ENCODE data around the gene CTNNA1.
"Not testable (repeated sequence)": the region's sequence is repeated elsewhere in the genome, so short reads cannot be mapped to it uniquely, and the experiment has no call there.

CTNNA1 gene

DNA sequence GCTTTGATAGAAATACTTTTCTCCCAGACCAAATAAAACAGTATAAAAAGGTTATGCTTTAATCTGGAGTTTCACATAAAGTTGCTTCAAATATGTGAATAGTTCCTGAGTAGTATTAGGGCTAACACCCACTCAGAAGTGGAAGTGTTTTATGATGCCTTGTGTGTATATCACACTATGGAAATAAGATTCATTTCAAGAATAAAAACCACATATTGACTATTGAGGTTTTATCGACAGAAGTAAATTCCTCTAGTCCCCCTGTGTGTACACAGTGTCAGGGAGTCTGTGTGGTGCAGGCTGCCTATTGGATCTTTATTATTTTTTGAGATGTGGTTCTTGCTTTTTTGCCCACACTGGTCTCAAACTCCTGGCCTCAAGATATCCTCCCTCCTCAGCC, 142.7 kb downstream of the CTNNA1 start:
- DNase-seq (ENCODE audit: low read depth, low spot score) = no peak

DNA sequence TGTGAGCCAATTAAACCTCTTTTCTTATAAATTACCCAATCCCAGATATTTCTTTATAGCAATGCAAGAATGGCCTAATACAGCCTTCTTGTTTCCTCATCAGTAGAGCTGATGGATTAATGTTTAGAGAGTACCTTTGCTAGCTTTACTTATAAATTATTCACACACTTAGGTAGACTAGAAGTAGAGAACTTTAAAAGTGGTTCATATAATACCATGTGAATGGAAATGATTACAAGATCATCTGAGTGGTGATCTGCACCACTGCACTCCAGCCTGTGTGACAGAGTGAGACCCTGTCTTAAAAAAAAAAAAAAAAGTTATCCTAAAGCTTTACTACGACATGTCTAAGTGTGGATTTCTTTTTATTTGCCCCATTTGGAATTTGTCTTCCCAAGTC, 145.1 kb downstream of the CTNNA1 start:
- no peak for DNase-seq (ENCODE audit: low read depth, low spot score)

GRCh38 chr5:138898742-138899141, 145.5 kb downstream of the CTNNA1 start:
- no peak for DNase-seq (ENCODE audit: low read depth, low spot score)

DNA sequence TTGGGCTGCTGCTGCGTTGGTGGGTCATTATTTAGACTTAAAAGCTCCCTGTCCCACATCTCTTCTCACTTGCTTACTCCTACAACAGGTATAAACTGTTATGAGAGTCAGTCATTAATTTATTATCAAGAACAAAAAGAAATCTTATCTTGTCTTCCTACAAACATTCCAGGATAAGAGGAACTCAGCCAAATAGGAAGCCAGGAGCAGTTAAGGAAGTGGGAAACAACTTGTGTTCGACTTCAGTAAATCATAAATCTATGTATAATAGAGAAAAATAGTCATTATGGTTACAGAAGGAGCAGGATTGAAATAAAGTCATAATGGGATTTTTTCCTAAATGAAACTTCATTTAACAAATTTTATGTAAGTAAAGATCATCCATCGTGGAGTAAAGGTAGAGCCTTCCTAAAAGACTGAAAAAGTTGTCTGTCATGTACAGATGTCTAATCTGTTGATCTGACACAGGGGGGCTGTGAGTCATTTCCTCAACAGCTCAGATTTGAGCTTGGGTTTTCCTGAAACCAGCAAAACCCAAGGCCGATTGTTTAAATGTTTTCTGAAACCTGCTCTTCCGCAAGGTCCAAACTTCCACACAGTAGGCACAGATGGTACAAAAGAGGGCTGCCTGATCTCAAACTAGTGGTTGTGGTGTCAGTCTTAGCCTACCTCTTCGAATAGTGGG, 147.2 kb downstream of the CTNNA1 start:
- no peak for DNase-seq (ENCODE audit: low read depth, low spot score)

GRCh38 chr5:138901716-138902115, 148.5 kb downstream of the CTNNA1 start:
- no peak for DNase-seq (ENCODE audit: low read depth, low spot score)

DNA sequence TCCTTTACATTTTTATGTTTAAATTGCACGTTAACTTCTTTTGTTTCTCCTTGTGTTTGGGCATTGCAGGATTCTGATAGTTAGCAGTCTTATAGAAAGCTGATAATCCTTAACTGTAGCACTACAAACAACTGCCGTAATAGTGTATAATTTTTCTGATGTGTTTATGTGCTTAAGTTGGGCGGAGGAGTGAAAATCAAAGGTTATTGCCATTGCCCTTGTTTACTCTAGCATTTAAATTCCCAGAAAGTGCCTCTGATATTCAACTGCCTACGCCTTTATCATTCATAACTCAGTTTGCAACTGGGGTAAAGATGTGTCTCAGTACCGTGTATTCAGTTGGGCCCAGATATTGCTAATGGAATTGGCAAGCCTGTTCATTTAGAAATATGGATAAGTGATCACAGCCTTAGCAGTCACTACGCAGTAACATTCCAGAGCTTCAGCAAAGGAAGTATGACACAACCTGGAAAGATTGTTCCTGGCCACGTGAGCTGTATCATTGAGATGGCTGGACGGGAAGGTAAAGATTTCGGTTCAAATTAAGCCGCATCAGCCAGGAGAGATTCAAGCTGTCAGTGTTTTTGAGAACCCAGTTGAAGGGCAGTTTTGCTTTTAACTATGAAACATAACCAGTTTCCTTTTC, 150.0 kb downstream of the CTNNA1 start:
- no peak for DNase-seq (ENCODE audit: low read depth, low spot score)

DNA sequence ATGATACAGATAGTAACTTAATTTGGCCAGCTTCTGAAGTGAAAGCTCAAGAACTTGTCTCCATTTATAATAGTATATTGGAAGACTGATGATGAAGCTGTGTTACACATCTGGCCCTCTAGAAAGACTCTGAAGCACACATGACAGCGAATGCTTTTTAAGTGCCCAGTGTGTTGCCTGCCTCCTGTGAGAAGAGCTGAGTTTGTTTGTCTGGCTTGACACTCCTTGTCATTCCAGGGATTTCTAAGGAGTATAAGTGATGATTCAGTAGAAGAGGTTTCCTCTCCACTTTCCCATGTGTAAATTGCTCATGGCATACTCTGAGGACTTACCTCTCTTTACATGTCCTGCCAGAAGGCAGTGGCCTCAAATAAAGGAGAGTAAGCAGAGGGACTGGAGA, 152.3 kb downstream of the CTNNA1 start:
- no peak for DNase-seq (ENCODE audit: low read depth, low spot score)

GRCh38 chr5:138909734-138910133, 156.5 kb downstream of the CTNNA1 start:
- DNase-seq (ENCODE audit: low read depth, low spot score) = no peak

DNA sequence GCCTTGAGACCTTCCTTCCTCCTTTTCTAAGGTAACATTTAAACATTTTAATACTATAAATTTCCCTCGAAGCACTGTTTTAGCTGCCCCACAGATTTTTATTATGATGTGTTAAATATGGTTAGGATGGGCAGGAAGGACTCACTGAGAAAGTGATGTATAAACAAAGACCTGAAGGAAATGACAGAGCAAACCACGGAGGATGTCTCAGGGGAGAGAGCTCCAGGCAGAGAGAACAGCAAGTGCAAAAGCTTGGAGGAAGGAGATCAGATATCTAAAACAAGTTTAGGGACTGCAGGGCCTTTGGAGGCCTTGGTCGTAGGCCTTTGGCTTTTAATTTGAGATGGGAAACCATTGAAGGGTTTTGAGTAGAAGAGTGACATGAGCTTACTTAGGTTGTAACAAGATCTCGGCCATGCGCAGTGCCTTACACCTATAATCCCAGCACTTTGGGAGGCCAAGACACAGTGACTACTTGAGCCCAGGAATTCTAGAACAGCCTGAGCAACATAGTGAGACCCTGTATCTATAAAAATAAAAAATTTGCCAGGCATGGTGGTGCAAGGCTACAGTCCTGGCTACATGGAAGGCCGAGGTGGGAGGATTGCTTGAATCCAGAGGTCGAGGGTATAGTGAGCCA, 157.4 kb downstream of the CTNNA1 start:
- no peak for DNase-seq (ENCODE audit: low read depth, low spot score)

- DNase-seq (ENCODE audit: low read depth, low spot score) = no peak
Measured at GRCh38 chr5:138911441-138911840, 158.2 kb downstream of the CTNNA1 start.

DNA sequence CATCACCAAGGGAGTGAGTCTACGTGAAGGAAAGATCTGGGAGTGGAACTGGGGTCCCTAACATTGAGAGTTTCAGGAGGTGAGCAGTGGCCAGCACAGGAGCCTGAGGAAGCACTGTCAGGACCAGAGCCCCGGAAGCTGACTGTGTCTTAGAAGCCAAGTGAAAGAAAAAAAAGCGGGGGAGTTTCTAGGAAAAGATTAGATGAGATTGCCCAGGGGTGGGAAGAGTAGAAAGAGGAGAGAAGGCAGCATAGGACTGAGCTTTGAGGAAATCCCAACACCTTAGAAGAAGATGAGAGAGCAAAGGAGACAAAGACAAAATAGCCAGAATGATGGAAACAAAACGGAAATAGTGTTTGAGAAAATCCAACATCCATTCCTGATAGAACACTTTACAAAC, 158.9 kb downstream of the CTNNA1 start:
- no peak for DNase-seq (ENCODE audit: low read depth, low spot score)

GRCh38 chr5:138913773-138914172, 160.5 kb downstream of the CTNNA1 start:
- DNase-seq (ENCODE audit: low read depth, low spot score) = no peak

DNA sequence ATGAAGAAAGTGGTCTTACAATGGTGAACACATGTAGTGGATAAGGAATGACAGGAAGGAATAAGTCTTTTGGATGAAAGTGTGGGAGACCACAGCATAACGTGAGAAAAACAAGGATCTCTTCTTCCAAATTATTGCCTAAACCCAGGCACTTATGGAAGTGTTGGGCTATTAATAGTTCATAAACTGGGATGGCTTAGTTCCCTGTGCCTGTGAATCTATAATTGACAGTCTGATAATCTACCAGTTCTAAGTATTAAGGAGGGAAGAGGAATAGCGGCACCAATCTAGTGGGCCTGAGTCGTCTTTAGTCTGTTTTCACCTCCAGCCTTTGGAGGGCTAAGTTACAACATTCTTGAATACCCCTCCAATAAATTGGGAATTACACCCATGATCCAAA, 161.1 kb downstream of the CTNNA1 start:
- no peak for DNase-seq (ENCODE audit: low read depth, low spot score)

DNA sequence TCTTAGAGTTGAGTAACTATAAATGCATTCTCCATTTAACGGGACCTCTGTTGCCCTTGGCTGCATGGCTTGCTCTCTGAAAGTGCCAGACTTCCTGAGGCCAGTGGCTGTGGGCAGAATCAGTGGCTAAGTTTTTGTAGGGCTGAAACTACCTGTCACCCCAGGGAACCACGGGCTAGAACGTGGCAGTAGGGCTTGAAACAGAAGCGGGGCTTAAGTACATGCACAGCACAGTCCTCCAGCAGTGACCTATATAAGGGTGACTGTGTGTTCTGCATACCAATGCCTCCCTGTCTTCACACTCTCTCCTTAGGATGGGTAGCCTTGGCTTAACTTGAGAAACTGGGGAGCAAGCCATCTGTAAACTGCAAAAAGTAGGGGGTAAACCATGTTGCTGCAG, 165.5 kb downstream of the CTNNA1 start:
- DNase-seq (ENCODE audit: low read depth, low spot score) = no peak

GRCh38 chr5:138920181-138920580, 167.0 kb downstream of the CTNNA1 start:
- no peak for DNase-seq (ENCODE audit: low read depth, low spot score)

GRCh38 chr5:138921362-138921761, 168.1 kb downstream of the CTNNA1 start:
- not testable (repeated sequence) for DNase-seq (ENCODE audit: low read depth, low spot score)

- DNase-seq (ENCODE audit: low read depth, low spot score) = no peak
Measured at GRCh38 chr5:138922494-138922893, 169.3 kb downstream of the CTNNA1 start.

DNA sequence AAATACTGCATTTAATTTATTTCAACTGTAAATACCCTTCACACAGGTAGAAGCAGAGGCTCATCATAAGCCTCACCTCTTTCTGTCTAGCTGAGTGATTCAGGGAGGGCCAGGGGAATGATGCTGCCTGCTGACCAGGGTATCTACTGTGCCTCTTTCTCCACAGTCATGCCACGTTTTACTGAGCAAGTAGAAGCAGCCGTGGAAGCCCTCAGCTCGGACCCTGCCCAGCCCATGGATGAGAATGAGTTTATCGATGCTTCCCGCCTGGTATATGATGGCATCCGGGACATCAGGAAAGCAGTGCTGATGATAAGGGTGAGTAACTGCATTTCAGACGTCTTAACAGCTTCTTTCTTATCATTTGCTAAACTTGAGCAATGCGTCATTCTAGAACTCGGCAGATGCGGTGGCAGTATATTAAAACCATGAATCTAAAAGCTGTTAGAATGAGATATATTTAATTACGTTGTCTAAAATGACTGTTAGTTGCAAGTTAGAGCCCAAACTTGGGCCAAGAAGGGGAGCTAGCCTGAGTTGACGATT, 171.9 kb downstream of the CTNNA1 start:
- DNase-seq (ENCODE audit: low read depth, low spot score) = no peak

- no peak for DNase-seq (ENCODE audit: low read depth, low spot score)
Measured at GRCh38 chr5:138926257-138926656, 173.0 kb downstream of the CTNNA1 start.

GRCh38 chr5:138926688-138927448, 173.6 kb downstream of the CTNNA1 start:
- DNase-seq (ENCODE audit: low read depth, low spot score) = no peak

GRCh38 chr5:138927544-138927943, 174.3 kb downstream of the CTNNA1 start:
- DNase-seq (ENCODE audit: low read depth, low spot score) = no peak

- no peak for DNase-seq (ENCODE audit: low read depth, low spot score)
Measured at GRCh38 chr5:138927979-138928378, 174.8 kb downstream of the CTNNA1 start.

Data from iPS DF 19.7 (cell line).